SK-N-DZ (cell line): ENCODE measurements around the gene RBFOX1.

Source experiments
- DNase-seq: peaks from one replicate; pipeline ENCODE4 v3.0.0-alpha.2; 2015; ENCODE audit warnings: low spot score

RBFOX1 gene

GRCh38 chr16:7372095-7372494, 39.5 kb downstream of the RBFOX1 start:
- no peak for DNase-seq

- DNase-seq, result no peak
Measured at GRCh38 chr16:7373776-7374175, 41.1 kb downstream of the RBFOX1 start.

- peak; percentile 51 for DNase-seq
Measured at GRCh38 chr16:7374614-7375174, 42.0 kb downstream of the RBFOX1 start.

DNA sequence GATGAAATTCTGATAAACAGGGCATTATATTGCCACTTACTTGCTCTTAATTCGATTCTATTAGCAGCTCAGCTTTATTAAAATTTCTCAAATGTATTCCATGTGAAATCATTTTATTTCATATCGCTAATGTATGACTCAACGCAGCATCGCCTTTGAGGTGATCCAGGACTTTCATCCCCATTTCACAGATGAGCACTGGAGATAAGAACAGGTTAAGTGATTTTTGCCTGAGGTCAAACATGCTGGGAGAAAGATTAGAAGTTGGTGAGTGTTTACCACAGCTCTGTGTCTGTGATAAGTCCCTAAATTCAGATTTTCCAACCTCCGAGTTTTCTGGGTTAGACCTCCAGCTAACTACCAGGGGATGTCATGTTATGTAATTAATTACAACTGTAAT, 43.6 kb downstream of the RBFOX1 start:
- DNase-seq, result no peak

DNA sequence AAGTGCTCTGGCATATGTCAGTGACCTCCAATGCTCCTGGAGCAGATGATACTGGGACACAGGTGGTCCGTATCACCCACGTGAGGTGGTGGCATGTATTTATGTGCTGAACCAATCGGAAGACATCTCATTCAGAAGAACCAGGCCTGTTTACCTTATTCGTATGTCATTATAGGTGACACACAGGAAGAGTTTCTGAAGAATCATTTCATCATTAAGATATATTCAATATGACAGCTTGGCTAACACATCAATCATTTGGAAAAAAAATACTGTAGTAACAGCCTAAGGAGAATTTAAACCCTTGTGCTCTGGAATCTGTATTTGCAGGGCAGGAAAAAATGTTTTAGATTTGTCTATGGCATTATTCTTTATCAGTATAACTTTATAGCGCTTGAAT, 44.6 kb downstream of the RBFOX1 start:
- DNase-seq, result peak; percentile 43

DNA sequence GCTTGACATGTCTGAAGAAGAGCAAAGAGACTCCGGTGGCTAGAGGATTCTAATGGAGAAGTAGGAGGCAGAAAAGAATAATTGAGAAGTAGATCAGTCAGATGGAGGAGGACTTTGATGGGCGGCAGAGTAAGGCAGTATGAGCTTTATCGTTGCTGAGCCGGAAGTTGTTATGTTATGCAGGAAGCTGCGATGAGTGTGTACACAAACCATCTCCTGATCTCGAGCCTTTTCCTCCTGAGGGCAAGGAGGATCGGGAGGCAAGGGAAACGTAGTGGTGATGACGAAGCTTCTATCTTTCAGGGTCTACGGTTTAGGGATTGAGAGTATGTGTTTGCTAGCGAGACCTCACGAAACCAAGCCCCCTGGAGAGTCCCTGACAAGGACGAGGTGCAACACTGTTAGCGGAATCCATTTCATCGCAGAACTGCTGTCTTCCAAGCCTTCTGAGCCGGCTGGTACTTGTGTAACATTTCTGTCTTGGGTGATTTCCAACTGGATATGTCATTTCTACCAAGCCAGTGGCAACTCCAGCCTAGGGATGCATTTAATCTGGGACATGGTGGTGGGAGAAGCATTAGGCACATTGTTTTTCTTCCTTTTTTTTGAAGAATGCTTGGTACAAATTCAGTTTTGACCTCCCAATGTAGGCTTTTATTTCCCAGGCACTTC, 45.5 kb downstream of the RBFOX1 start:
- no peak for DNase-seq

GRCh38 chr16:7380441-7380840, 47.8 kb downstream of the RBFOX1 start:
- no peak for DNase-seq

DNA sequence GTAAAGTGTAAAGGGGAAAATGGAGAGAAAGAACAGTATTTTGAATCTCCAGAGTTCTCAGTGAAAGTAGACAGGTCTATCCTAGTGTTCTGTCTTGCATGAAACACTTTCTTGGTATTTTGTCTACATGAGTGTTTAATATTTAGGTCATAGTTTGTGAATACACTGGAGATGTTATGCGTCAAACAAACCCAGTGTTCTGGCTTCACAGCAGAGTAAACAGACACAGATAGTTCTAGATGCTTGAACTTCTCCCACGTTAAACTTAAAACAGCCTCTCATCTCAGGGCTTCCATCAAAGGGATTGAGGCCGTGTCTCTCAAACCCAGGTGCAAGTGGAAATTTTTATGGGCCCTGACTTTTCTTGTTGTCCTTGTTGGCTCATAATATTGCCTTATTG, 48.3 kb downstream of the RBFOX1 start:
- no peak for DNase-seq

DNA sequence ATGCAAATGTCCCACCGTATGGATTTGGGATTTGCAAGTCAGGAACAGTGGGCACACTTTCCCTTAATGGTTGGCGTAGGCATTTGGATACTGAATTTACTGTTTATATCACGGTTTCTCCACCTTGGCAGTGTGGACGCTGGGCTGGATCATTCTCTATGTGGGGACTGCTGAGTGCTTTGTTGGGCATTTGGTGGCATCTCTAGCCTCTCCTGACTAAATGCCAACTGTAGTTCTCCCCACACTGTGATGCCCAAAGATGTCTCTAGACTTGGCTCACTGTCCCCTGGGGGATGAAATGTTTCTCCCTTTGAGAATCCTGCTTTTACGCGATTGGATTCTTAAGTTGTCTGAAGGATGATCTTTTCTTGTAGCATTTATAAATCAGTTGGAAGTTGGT, 49.0 kb downstream of the RBFOX1 start:
- DNase-seq, result no peak

DNA sequence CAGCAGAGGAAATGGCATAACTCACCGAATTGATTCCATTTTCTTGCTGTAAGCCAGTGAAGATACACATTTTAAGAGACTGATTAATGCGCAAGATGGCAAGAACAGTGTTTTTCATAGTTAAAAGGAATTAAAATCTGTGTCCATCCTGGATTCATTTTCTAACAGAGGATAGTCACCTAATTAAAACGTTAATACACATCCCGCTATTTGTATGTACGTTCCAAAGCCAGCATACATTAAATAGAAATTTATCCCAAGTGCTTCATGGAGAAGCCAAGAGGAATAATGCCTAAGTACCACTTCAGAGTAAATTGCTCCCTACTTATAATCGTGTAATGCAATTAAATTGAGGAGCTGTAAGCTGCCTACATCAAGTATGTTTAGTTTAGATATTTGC, 49.9 kb downstream of the RBFOX1 start:
- no peak for DNase-seq

- no peak for DNase-seq
Measured at GRCh38 chr16:7390974-7391373, 58.3 kb downstream of the RBFOX1 start.

DNA sequence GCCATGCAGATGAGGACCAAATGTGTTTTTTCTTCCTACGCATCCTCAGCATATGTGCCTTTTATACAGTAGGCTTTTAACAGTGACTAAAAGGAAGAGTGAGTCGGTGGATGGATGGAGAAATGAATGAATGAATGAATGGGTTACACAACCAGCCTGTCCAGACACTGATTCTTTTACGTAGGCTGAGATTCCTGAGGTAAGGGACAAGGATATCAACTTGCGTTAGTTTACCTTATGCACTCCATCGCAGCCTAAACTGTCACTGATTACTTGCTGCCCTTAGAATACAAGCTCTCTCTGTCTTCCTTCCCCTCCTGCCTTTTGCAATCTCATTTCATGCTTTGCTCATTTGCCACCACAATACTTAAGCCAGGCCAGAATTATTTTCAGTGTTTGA, 59.0 kb downstream of the RBFOX1 start:
- DNase-seq, result no peak

GRCh38 chr16:7392206-7392605, 59.6 kb downstream of the RBFOX1 start:
- no peak for DNase-seq

- no peak for DNase-seq
Measured at GRCh38 chr16:7393680-7394079, 61.0 kb downstream of the RBFOX1 start.

- DNase-seq, result no peak
Measured at GRCh38 chr16:7394720-7395336, 62.2 kb downstream of the RBFOX1 start.

GRCh38 chr16:7397901-7398300, 65.3 kb downstream of the RBFOX1 start:
- no peak for DNase-seq

DNA sequence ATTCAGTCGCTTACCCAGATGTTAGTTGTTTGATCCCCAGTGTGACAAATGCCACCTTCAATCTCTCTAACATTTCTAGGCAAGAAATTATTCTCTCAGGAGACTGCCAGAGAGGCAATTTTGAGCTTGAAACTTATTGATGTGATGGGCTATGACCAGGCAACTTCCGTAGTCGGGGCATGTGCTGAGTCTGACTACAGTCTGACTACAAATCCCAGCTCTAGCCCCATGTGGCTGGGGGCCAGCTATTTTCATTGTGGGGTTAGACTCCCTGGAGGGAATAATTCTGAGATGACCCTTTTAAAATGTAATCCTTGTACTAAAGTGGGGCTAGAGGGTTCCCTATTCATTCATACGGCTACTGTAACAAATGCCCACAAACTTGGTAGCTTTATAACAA, 65.9 kb downstream of the RBFOX1 start:
- no peak for DNase-seq

DNA sequence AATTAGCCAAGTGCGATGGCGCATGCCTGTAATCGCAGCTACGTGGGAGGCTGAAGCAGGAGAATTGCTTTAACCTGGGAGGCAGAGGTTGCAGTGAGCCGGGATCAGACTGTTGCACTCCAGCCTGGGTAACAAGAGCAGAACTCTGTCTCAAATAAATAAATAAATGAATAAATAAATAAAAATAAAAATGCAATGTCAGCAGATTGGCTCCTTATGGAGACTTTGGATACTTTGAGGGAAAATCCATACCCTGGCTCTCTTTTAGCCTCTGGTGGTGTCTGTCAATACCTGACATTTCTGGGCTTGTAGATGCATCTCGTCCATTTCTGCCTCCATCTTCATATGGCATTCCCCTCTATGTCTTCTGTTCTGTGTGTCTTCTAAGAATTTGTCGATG, 66.7 kb downstream of the RBFOX1 start:
- DNase-seq, result no peak

DNA sequence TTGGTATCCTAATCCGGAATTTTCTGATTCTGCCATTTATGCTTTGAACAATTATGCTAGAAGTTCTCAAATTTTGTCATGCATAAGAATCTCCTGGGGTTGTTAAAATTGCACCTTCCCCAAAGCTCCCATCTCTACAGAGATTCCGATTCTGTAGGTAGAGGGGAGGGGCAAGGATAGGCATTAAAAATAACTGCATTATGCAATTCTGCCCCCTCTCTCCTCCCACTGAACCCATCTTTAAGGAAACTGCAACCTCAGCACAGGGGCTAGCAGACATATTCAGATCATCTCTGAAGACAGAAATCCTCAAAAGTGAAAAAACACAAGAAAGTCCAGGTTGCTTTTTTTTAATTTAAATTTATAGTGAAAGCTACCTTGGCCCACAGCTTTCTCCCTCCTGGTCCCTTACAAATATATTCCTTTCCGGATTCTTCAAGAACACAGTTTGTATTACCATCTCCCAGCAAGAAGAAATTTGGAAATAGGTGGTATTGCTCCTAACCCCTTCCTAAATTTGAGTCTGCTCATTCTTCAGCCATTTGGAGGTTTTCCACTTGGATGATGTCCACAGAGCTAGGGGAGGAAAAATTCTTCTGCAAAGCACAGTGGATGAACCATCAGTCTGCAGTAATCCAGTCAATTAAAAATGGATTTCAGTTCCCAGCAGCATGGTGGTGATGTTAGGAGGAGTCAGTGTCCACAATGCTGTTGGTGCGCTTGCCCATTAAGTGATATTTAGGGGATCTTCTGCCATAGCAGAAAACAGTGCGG, 67.7 kb downstream of the RBFOX1 start:
- DNase-seq, result no peak

DNA sequence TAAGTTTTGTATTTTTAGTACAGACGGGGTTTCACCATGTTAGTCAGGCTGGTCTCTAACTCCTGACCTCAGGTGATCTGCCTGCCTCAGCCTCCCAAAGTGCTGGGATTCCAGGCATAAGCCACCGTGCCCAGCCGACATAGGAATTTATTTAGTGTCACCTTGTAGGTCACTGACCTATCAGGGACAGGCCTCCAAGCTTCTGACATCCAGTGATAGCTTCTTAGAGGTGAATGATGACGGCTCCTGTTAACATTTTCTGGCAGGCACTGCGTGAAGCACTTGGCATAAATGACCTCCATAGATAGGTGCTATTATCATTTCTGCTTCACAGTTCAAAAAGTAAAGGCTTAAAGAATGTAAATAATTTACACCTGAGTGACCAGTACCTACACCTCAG, 71.6 kb downstream of the RBFOX1 start:
- no peak for DNase-seq

- DNase-seq, result peak; percentile 78
Measured at GRCh38 chr16:7405166-7405565, 72.5 kb downstream of the RBFOX1 start.

GRCh38 chr16:7408700-7409365, 76.2 kb downstream of the RBFOX1 start:
- no peak for DNase-seq
